Mesothelial cell of epicardium (in vitro differentiated cells): ENCODE measurements around the gene PREX1. TPM values are rescaled to one million over a fixed set of nuclear protein-coding genes. Genes with fewer than 3 reads are reported as not detected.

Source experiments
- DNase-seq, 2 experiments: peaks; one replicate each; pipeline ENCODE4 v3.0.0; 2021; ENCODE audit warnings: low spot score in 2 of 2; ENCODE audit not compliant: unreplicated experiment in 2 of 2
- H3K27ac Mint-ChIP-seq: 2 replicates; pipeline ENCODE4 v1.8.0; 2021; ENCODE audit warnings: mixed read lengths
- H3K27me3 Mint-ChIP-seq: 2 replicates; pipeline ENCODE4 v1.8.0; 2021; ENCODE audit warnings: low read depth, mixed read lengths
- H3K36me3 Mint-ChIP-seq: 2 replicates; pipeline ENCODE4 v1.8.0; 2021; ENCODE audit warnings: mixed read lengths
- H3K4me1 Mint-ChIP-seq: 2 replicates; pipeline ENCODE4 v1.8.0; 2021; ENCODE audit warnings: mixed read lengths
- H3K4me3 Mint-ChIP-seq: 2 replicates; pipeline ENCODE4 v1.8.0; 2021; ENCODE audit warnings: mild to moderate bottlenecking, moderate library complexity, mixed read lengths
- H3K9me3 Mint-ChIP-seq: 2 replicates; pipeline ENCODE4 v1.8.0; 2021; ENCODE audit warnings: mixed read lengths
- CTCF ChIP-seq: fragments of 200-600 bp; sonication (generic); IDR thresholded peaks from one replicate; pipeline ENCODE4 v1.5.0; 2021; ENCODE audit warnings: antibody characterized with exemption; ENCODE audit not compliant: unreplicated experiment
- total RNA-seq: library from RNA; stranded (reverse); gene quantifications from 3 replicates; pipeline ENCODE4 v1.2.1, GENCODE V29; 2021

The PREX1 gene
- total RNA-seq, 1 donor from 2014 or later = 8.3 TPM

GRCh38 chr20:48822879-48823385 lies 4.9 kb downstream of the PREX1 start:
- H3K4me1 Mint-ChIP-seq = peaks cover 33% of the 10 kb centered on the region

GRCh38 chr20:48822178-48822577 lies 5.6 kb downstream of the PREX1 start:
- Mint-ChIP-seq H3K4me3 (no peak overlapping the region), H3K4me1 (peaks cover 39% of the 10 kb centered on the region), H3K36me3 (no peaks in the 10 kb centered on the region), H3K27ac (no peak overlapping the region), H3K27me3 (peaks cover 51% of the 10 kb centered on the region), H3K9me3 (no peaks in the 10 kb centered on the region)
- TF ChIP-seq CTCF = no peak
- no peak for DNase-seq

More at GRCh38 chr20:48822879-48823385, 4.9 kb downstream of the PREX1 start:
- no peak for TF ChIP-seq CTCF
- H3K27me3 Mint-ChIP-seq = peaks cover 52% of the 10 kb centered on the region
- H3K4me3 Mint-ChIP-seq = no peak overlapping the region
- no peaks in the 10 kb centered on the region for H3K9me3 Mint-ChIP-seq
- no peak overlapping the region for H3K27ac Mint-ChIP-seq
- no peaks in the 10 kb centered on the region for H3K36me3 Mint-ChIP-seq
- no peak for DNase-seq

GRCh38 chr20:48821261-48821920 lies 6.4 kb downstream of the PREX1 start:
- no peak for TF ChIP-seq CTCF
- Mint-ChIP-seq H3K4me1 (peaks cover 33% of the 10 kb centered on the region), H3K27me3 (peaks cover 43% of the 10 kb centered on the region), H3K27ac (no peak overlapping the region), H3K36me3 (no peaks in the 10 kb centered on the region), H3K9me3 (no peaks in the 10 kb centered on the region), H3K4me3 (no peak overlapping the region)
- DNase-seq = no peak

- Mint-ChIP-seq H3K4me3 (no peak overlapping the region), H3K36me3 (no peaks in the 10 kb centered on the region), H3K27ac (no peak overlapping the region), H3K27me3 (peaks cover 35% of the 10 kb centered on the region), H3K9me3 (no peaks in the 10 kb centered on the region), H3K4me1 (peaks cover 26% of the 10 kb centered on the region)
- no peak for TF ChIP-seq CTCF
- no peak for DNase-seq
Measured at GRCh38 chr20:48820649-48820973, 7.2 kb downstream of the PREX1 start.

GRCh38 chr20:48819821-48820648 lies 7.8 kb downstream of the PREX1 start:
- TF ChIP-seq CTCF = no peak
- Mint-ChIP-seq H3K27ac (no peak overlapping the region), H3K36me3 (no peaks in the 10 kb centered on the region), H3K9me3 (peaks cover 3% of the 10 kb centered on the region), H3K27me3 (peaks cover 30% of the 10 kb centered on the region), H3K4me3 (no peak overlapping the region), H3K4me1 (peaks cover 20% of the 10 kb centered on the region)
- DNase-seq = no peak
